NCI-H2171 treated with DMSO at 0.1 percent for 48 hours (cell line): Measurements from ENCODE around the gene ARRB1.

ENCODE experiments used
- DNase-seq: peaks from one replicate; lab custom pipeline; 2025; lab: John Stamatoyannopoulos, UW

Gene ARRB1

GRCh38 chr11:75246671-75247350 is 104.7 kb downstream of the ARRB1 start:
- DNase-seq: no peak

GRCh38 chr11:75246006-75246670 is 105.3 kb downstream of the ARRB1 start:
- no peak for DNase-seq

- no peak for DNase-seq
These were observed 106.0 kb downstream of the ARRB1 start for GRCh38 chr11:75245356-75246005.

- no peak for DNase-seq
These were observed 107.2 kb downstream of the ARRB1 start for GRCh38 chr11:75244052-75244814.

GRCh38 chr11:75242722-75243600 is 108.5 kb downstream of the ARRB1 start:
- no peak for DNase-seq

GRCh38 chr11:75241906-75242644 is 109.4 kb downstream of the ARRB1 start:
- no peak for DNase-seq

- DNase-seq: peak; percentile 44
These were observed 110.2 kb downstream of the ARRB1 start for GRCh38 chr11:75241036-75241905.

GRCh38 chr11:75240311-75241035 is 111.0 kb downstream of the ARRB1 start, which contains the start of gene TPBGL:
TSS of gene TPBGL (plus strand) at chr11:75240774. CDS start at chr11:75241050, 276 bp downstream.
- DNase-seq: no peak

- DNase-seq: no peak
These were observed 111.8 kb downstream of the ARRB1 start for GRCh38 chr11:75239531-75240290.

- DNase-seq: no peak
These were observed 112.6 kb downstream of the ARRB1 start for GRCh38 chr11:75238595-75239440.

- peak; percentile 53 for DNase-seq
These were observed 114.4 kb downstream of the ARRB1 start for GRCh38 chr11:75237050-75237449.

GRCh38 chr11:75236062-75236461 is 115.4 kb downstream of the ARRB1 start:
- DNase-seq: no peak

GRCh38 chr11:75233754-75234172 is 117.7 kb downstream of the ARRB1 start:
- no peak for DNase-seq

GRCh38 chr11:75230621-75231020 is 120.8 kb downstream of the ARRB1 start:
- no peak for DNase-seq

GRCh38 chr11:75229466-75229865 is 122.0 kb downstream of the ARRB1 start:
- no peak for DNase-seq

GRCh38 chr11:75225794-75226193 is 125.7 kb downstream of the ARRB1 start:
- DNase-seq: no peak

- DNase-seq: no peak
These were observed 127.4 kb downstream of the ARRB1 start for GRCh38 chr11:75223954-75224643.
